Measurements from ENCODE around the gene GLB1L. TPM values are rescaled to one million over a fixed set of nuclear protein-coding genes. Genes with fewer than 3 reads are reported as not detected.
"Not testable (repeated sequence)": the region's sequence is repeated elsewhere in the genome, so short reads cannot be mapped to it uniquely, and the experiment has no call there.

Gene GLB1L
- total RNA-seq, 1 donor from 2014 or later, result 7.2 TPM

DNA sequence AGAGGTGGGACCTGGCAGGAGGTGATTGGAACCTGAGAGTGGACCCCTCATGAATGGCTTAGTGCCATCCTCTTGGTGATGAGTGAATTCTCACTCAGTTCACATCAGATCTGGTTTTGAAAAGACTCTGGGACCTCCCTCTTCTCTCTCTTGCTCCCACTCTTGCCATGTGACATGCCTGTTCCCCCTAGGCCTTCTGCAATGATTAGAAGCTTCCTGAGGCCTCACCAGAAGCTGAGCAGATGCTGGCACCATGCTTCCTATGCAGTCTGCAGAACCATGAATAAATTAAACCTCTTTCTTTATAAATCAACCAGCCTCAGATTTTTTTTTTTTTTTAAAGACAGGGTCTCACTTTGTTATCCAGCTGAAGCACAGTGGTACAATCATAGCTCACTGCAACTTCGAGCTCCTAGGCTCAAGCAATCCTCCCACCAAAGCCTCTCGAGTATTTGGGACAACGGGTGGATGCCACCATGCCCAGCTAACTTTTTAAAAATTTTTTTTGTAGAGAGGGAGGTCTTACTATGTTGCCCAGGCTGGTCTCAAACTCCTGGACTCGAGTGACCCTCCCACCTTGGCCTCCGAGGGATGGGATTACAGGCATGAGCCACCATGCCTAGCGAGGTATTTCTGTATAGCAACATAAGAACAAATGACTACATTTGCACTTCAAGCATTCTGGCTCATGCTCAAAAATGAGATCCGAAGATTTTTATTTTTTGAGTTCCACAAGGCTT lies 40.6 kb downstream of the GLB1L start:
- no peaks in the 10 kb centered on the region for H3K9me3 ChIP-seq (ENCODE audit: low read depth)
- no peak overlapping the region for H3K4me3 ChIP-seq
- peaks cover 26% of the 10 kb centered on the region for H3F3A ChIP-seq (ENCODE audit: low read depth)
- H3K4me2 ChIP-seq, result no peak overlapping the region
- no peaks in the 10 kb centered on the region for H3K36me3 ChIP-seq
- H4K20me1 ChIP-seq (ENCODE audit: low read depth), result no peaks in the 10 kb centered on the region
- Mint-ChIP-seq H3K4me3 (peak overlapping the region; percentile 95), H3K27me3 (ENCODE audit: insufficient read depth, low read depth) (peaks cover 2% of the 10 kb centered on the region), H3K4me1 (peaks cover 28% of the 10 kb centered on the region), H3K36me3 (peaks cover 2% of the 10 kb centered on the region), H3K9me3 (peaks cover 12% of the 10 kb centered on the region), H3K27ac (no peak overlapping the region)
- no peak for TF ChIP-seq EZH2 (IDR thresholded peaks at IDR 0.05)
- TF ChIP-seq EZH2phosphoT487 (IDR thresholded peaks at IDR 0.05), result no peak
- H3K27me3 ChIP-seq, result no peaks in the 10 kb centered on the region
- H2AFZ ChIP-seq (replicated peaks), result no peak overlapping the region
- peaks cover 7% of the 10 kb centered on the region for H3K4me1 ChIP-seq
- no peak for DNase-seq (ENCODE audit: low spot score)
- no peak overlapping the region for H3K27ac ChIP-seq
- no peak overlapping the region for H3K9ac ChIP-seq
- no peaks in the 10 kb centered on the region for H3K79me2 ChIP-seq (ENCODE audit: low read depth)

DNA sequence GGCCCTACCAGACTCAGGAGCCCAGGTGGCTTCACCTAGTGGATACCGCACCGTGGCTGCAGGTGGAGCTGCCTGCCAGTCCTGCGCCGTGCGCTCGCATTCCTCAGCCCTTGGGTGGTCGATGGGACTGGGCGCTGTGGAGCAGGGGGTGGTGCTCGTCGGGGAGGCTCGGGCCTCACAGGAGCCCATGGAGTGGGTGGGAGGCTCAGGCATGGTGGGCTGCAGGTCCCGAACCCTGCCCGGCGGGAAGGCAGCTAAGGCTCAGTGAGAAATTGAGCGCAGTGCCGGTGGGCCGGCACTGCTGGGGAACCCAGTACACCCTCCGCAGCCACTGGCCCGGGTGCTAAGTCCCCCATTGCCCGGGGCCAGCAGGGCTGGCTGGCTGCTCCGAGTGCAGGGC lies 43.9 kb downstream of the GLB1L start:
- not testable (repeated sequence) for H4K20me1 ChIP-seq (ENCODE audit: low read depth); H3K27me3 ChIP-seq; H3K9ac ChIP-seq; H3K4me3 Mint-ChIP-seq; H3K27ac ChIP-seq; H3K79me2 ChIP-seq (ENCODE audit: low read depth); H3F3A ChIP-seq (ENCODE audit: low read depth); H2AFZ ChIP-seq (replicated peaks); H3K4me1 ChIP-seq; H3K4me2 ChIP-seq; H3K27me3 Mint-ChIP-seq (ENCODE audit: insufficient read depth, low read depth); H3K9me3 ChIP-seq (ENCODE audit: low read depth); H3K4me3 ChIP-seq; H3K36me3 ChIP-seq; DNase-seq (ENCODE audit: low spot score); H3K36me3 Mint-ChIP-seq
- Mint-ChIP-seq H3K9me3 (peaks cover 12% of the 10 kb centered on the region), H3K4me1 (peaks cover 18% of the 10 kb centered on the region), H3K27ac (peak overlapping the region; percentile 95)

DNA sequence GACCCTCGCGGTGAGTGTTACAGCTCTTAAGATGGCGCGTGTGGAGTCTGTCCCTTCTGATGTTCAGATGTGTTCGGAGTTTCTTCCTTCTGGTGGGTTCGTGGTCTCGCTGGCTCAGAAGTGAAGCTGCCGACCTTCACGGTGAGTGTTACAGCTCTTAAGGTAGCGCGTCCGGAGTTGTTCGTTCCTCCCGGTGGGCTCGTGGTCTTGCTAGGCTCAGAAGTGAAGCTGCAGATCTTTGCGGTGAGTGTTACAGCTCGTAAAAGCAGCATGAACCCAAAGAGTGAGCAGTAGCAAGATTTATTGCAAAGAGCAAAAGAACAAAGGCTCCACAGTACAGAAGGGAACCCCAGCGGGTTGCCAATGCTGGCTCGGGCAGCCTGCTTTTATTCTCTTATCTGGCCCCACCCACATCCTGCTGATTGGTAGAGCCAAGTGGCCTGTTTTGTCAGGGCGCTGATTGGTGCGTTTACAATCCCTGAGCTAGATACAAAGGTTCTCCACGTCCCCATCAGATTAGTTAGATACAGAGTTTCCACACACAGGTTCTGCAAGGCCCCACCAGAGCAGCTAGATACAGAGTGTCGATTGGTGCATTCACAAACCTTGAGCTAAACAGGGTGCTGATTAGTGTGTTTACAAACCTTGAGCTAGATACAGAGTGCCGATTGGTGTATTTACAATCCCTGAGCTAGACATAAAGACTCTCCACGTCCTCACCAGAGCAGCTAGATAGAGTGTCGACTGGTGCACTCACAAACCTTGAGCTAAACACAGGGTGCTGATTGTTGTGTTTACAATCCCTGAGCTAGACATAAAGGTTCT lies 44.5 kb downstream of the GLB1L start:
- not testable (repeated sequence) for H3K4me3 ChIP-seq; H3K27me3 ChIP-seq; H4K20me1 ChIP-seq (ENCODE audit: low read depth); H3K9ac ChIP-seq; H3K9me3 ChIP-seq (ENCODE audit: low read depth); H3K79me2 ChIP-seq (ENCODE audit: low read depth); H3K36me3 ChIP-seq; H3K27ac ChIP-seq; H3F3A ChIP-seq (ENCODE audit: low read depth); H2AFZ ChIP-seq (replicated peaks); H3K36me3 Mint-ChIP-seq; H3K27me3 Mint-ChIP-seq (ENCODE audit: insufficient read depth, low read depth); DNase-seq (ENCODE audit: low spot score); H3K4me1 ChIP-seq; H3K4me2 ChIP-seq
- Mint-ChIP-seq H3K4me3 (peak overlapping the region; percentile 11), H3K4me1 (peaks cover 14% of the 10 kb centered on the region), H3K27ac (peak overlapping the region; percentile 95), H3K9me3 (peaks cover 12% of the 10 kb centered on the region)

DNA sequence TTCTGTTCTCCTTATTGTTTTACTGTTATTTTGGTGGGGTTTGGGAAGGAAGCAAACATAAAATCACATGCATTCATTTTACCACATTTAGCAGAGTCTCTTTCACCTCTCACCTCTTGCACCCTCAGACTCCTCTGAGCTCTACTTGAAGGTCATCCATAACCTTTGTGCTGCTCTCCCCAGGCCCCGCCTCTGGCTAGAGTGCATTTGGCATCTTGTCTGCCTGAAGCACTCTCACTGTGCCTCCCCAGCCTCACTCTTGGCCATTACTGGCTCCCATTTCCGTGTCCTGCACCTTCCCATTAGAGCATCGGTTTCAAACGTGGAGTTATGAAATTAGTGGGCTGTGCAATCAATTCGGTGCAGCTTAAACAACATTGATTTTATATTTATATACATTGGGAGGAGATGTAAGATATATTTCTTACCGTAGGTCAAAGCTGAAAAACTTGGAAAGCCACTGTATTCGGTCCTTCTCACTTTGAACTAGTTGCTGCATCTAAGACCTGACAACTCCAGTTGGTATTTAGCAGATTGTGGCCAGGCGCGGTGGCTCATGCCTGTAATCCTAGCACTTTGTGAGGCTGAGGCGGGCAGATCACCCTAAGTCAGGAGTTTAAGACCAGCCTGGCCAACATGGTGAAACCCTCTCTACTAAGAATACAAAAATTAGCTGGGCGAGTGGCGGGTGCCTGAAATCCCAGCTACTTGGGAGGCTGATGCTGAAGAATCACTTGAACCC lies 45.6 kb downstream of the GLB1L start:
- H3K79me2 ChIP-seq (ENCODE audit: low read depth), result no peaks in the 10 kb centered on the region
- no peaks in the 10 kb centered on the region for H4K20me1 ChIP-seq (ENCODE audit: low read depth)
- Mint-ChIP-seq H3K4me1 (peaks cover 14% of the 10 kb centered on the region), H3K4me3 (no peak overlapping the region), H3K36me3 (no peaks in the 10 kb centered on the region), H3K9me3 (peaks cover 12% of the 10 kb centered on the region), H3K27me3 (ENCODE audit: insufficient read depth, low read depth) (peaks cover 2% of the 10 kb centered on the region), H3K27ac (peak overlapping the region; percentile 2)
- no peak overlapping the region for H2AFZ ChIP-seq (replicated peaks)
- no peak overlapping the region for H3K4me3 ChIP-seq
- no peaks in the 10 kb centered on the region for H3K4me1 ChIP-seq
- H3K4me2 ChIP-seq, result no peak overlapping the region
- H3K27ac ChIP-seq, result no peak overlapping the region
- TF ChIP-seq, protein P1, sequence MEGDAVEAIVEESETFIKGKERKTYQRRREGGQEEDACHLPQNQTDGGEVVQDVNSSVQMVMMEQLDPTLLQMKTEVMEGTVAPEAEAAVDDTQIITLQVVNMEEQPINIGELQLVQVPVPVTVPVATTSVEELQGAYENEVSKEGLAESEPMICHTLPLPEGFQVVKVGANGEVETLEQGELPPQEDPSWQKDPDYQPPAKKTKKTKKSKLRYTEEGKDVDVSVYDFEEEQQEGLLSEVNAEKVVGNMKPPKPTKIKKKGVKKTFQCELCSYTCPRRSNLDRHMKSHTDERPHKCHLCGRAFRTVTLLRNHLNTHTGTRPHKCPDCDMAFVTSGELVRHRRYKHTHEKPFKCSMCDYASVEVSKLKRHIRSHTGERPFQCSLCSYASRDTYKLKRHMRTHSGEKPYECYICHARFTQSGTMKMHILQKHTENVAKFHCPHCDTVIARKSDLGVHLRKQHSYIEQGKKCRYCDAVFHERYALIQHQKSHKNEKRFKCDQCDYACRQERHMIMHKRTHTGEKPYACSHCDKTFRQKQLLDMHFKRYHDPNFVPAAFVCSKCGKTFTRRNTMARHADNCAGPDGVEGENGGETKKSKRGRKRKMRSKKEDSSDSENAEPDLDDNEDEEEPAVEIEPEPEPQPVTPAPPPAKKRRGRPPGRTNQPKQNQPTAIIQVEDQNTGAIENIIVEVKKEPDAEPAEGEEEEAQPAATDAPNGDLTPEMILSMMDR (IDR thresholded peaks at IDR 0.05), result no peak
- no peak for TF ChIP-seq EZH2phosphoT487 (IDR thresholded peaks at IDR 0.05)
- no peak for TF ChIP-seq EZH2 (IDR thresholded peaks at IDR 0.05)
- H3K9ac ChIP-seq, result no peak overlapping the region
- H3F3A ChIP-seq (ENCODE audit: low read depth), result peaks cover 3% of the 10 kb centered on the region
- H3K27me3 ChIP-seq, result no peaks in the 10 kb centered on the region
- no peak for DNase-seq (ENCODE audit: low spot score)
- no peaks in the 10 kb centered on the region for H3K9me3 ChIP-seq (ENCODE audit: low read depth)
- H3K36me3 ChIP-seq, result no peaks in the 10 kb centered on the region
